Stomach (tissue), 4 donors: ENCODE data around the gene CCDC12.

ENCODE experiments used
- CTCF ChIP-seq, 7 experiments: fragments of 450-650 bp in 4 of 7; fragments of 200-600 bp in 3 of 7; sonication (generic) in 3 of 7; IDR thresholded peaks; one replicate each; pipeline ENCODE4 v1.5.1; 2016 to 2019; ENCODE audit warnings: antibody characterized with exemption in 7 of 7, control low read depth in 2 of 7, mild to moderate bottlenecking in 1 of 7
- EP300 ChIP-seq: sonication (generic); formaldehyde crosslinking; IDR thresholded peaks from one replicate; pipeline ENCODE4 v1.6.1; 2017; ENCODE audit warnings: antibody characterized with exemption
- POLR2A ChIP-seq, 4 donors: fragments of 450-650 bp; IDR thresholded peaks; one replicate each; pipeline ENCODE4 v1.6.1; 2016; ENCODE audit warnings: antibody characterized with exemption in 4 of 4, control low read depth in 2 of 4, mild to moderate bottlenecking in 1 of 4, moderate library complexity in 1 of 4
- POLR2AphosphoS5 ChIP-seq, 3 donors: sonication (generic); formaldehyde crosslinking; IDR thresholded peaks; one replicate each; pipeline ENCODE4 v1.6.1; 2016; ENCODE audit warnings: antibody characterized with exemption in 3 of 3

- TF ChIP-seq POLR2A (IDR thresholded peaks at IDR 0.05): no peak
- TF ChIP-seq CTCF (IDR thresholded peaks at IDR 0.05): no peak
- no peak for TF ChIP-seq POLR2AphosphoS5 (IDR thresholded peaks at IDR 0.05)
- TF ChIP-seq EP300: no peak
Measured at GRCh38 chr3:46988616-46989015, 12.1 kb upstream of the CCDC12 start.
